HG03025 (cell line): ENCODE data around the gene TRPV3.
"Not testable (repeated sequence)": the region's sequence is repeated elsewhere in the genome, so short reads cannot be mapped to it uniquely, and the experiment has no call there.

Experiments used
- ATAC-seq: cut with Tn5 transposase; IDR thresholded peaks from one replicate; pipeline ENCODE4 v1.9.1; 2021; ENCODE audit warnings: mild to moderate bottlenecking, moderate library complexity; ENCODE audit not compliant: unreplicated experiment, low FRiP score

TRPV3 gene

GRCh38 chr17:3574231-3574630 is 16.6 kb upstream of the TRPV3 start:
- no peak for ATAC-seq

- no peak for ATAC-seq
Measured at GRCh38 chr17:3573246-3574100, 15.9 kb upstream of the TRPV3 start.

GRCh38 chr17:3572231-3572630 is 14.6 kb upstream of the TRPV3 start:
- no peak for ATAC-seq

DNA sequence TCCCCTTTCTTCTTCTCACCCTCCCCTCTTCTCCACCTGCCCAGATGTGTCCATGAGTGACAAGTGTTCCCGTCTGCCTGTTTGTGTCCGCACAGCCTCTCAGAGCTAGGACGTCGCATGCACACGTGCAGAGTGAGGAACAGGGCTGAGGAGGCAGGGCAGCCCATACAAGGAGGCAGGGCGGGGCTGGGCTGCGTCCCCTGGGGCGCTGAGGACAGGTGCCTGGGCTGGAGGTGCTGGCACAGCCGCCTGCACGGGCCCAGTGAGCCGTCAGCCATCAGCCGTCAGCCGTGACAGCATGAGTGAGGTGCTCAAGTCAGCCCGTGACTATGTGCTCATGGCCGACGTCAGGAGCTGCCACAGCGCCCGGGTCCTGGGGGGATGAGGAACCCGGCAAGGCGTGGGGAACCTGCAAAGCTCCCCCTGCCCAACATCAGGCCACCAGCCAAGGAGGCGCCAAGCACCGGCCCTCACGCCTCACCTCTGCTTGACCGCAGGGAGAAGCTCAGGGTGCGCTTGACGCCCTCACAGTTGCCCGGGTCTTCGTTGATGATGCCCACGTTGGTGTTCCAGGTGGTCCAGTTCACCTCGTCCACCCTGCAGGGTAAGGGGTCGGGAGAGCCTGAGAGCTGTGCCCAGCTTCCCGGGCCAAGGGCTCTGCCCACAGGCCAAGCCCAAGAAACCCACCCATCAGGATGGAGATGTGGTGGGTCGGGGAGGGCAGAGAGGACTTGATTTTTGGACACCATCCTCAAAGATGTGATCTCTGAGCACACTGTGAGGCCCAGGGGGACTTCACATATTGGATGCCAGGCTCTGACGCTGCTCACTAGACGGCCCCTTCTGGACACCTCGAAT is 13.7 kb upstream of the TRPV3 start:
- no peak for ATAC-seq

DNA sequence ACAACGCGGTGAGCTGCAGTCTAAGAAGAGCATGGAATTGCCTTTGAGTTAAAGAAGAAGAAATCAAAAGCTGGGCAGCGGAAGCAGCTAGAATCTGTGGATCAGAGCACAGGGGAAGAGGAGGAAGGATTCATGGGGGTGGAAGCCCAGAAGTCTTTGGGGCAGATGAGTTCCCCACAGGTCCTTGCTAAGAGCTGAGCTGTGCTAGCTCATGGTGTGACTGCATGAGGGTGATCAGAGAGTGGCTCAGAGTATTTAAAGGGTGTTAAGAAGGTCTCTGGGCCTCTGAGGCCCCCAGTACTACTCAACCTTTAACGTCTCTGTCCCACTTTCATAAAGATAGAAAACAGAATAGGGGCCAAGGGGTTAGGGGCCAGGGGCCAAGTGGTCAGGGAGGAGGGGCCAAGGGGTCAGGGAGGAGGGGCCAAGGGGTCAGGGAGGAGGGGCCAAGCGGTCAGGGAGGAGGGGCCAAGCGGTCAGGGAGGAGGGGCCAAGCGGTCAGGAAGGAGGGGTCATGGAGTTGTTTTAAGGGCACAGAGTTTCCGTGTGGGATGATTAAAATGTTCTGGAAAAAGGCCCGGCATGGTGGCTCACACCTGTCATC is 12.0 kb upstream of the TRPV3 start:
- ATAC-seq = no peak

- no peak for ATAC-seq
Measured at GRCh38 chr17:3566551-3566950, 8.9 kb upstream of the TRPV3 start.

GRCh38 chr17:3565143-3565542 is 7.5 kb upstream of the TRPV3 start:
- ATAC-seq = no peak

- not testable (repeated sequence) for ATAC-seq
Measured at GRCh38 chr17:3564241-3564640, 6.6 kb upstream of the TRPV3 start.

DNA sequence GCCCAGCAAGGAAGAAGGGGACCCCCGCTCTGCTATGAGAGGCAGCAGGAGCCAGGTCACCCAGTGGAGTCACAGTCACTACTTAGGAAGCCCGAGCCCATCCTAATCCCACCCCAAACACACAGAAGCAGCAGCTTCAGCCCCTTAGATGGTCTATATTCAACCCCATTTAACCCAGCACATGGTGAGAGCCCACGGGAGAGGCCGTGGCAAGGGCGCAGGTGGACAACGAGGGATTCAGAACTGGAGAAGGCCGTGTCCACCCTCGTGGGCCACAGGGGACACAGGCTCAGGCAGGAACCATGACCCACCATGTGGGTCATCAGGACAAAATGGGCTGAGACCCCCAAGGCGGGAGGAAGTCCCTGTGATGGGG is 1.6 kb upstream of the TRPV3 start:
- no peak for ATAC-seq

- ATAC-seq = peak; percentile 61
Measured at GRCh38 chr17:3558603-3559269, 1.1 kb upstream of the TRPV3 start.

DNA sequence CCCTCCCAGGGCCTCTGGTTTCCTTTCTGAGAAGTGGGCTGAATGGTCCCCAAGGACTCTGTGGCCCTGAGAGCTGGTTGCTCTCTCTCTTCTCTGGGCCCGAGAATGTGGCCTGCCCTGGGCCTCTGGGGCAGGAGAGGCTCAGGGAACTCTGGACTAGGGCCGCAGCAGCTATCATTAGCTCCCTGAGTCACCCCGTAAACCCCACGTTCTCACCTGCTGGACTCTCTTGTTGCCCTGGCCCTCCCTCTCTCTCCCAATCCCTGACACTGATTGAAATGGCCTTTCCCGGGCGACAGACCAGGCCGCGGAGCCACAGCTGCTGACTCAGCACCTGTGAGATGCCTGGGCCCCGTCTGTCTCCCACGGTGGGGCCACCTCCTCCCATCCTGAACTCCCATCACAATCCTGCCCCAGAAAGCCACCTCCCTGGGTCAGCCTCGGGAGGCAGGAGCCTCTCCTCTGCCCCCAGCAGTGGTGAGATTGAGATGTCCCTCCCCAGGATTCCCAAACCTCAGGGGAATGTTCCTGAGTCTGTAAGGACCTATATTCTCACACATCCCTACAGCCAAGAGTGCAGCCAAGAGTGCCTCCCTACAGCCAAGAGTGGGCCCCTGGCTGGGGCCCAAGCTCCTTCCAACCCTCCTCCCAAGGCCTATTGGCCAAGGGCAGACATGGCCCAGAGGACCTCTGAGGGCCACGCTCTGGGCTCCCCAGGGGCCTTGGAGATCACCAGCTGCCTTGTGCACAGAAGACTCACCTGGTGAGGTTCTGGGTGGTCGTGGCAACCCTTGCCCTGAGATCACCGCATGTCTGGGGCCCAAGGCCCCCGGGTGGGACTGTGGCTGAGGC is 470 bp downstream of the TRPV3 start:
- ATAC-seq = no peak

GRCh38 chr17:3556239-3556915 is 1.2 kb downstream of the TRPV3 start:
- no peak for ATAC-seq

DNA sequence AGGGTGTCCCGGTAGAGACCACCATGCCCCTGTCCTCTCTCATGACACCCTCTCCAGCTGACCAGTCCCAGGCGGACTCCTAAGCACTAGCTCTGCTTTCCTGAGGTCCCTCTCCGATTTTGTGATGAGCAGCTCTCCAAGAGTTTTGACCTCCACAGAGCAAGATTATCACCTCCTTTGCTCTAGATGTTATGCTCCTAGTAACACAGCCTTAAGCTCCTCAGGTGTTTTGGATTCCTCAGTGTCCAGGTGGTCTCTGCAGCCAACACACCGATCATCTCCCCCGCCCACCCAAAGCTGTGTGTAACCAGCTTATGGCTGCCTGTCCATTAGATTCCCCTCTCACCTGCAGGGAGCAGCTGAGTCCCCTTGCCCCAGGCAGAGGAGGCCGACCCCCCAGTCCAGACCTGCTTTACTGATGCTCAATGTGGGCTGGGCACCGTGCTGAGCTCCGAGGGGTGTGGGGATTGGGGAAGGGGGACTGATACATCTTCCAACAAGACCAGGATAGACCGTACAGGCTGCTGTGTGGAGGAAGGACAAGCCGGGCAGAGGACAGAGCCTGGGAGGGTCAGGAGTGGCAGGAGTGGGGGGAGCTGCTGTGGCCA is 2.3 kb downstream of the TRPV3 start:
- no peak for ATAC-seq

- no peak for ATAC-seq
Measured at GRCh38 chr17:3554440-3554839, 3.2 kb downstream of the TRPV3 start.

- no peak for ATAC-seq
Measured at GRCh38 chr17:3553419-3554401, 3.9 kb downstream of the TRPV3 start.

- ATAC-seq = no peak
Measured at GRCh38 chr17:3552916-3553315, 4.7 kb downstream of the TRPV3 start.

DNA sequence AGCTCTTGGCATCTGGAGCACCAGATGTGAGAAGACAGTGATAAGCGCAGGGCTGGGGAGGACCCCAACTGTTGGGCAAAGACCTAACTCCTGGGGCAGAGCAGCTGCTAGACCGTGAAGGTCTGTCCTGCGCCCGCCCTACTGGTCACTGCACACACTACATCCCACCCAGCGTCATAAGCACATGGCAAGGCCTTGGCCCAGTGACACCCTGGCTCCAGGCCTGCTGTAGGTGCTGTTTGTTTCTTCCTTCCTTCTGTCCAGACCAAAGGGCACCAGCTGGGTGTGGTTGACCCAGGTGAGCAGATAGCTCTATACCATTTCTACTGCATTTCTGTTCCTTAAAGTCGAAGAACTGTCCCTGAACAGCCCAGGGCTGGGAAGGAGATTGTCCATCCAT is 6.4 kb downstream of the TRPV3 start:
- ATAC-seq = no peak
